ENCODE results near the gene EML6.

The EML6 gene

GRCh38 chr2:54947646-54948045, 224.2 kb downstream of the EML6 start:
- no peak overlapping the region for H3K9ac ChIP-seq (ENCODE audit: low read length)
- no peaks in the 10 kb centered on the region for H3K79me2 ChIP-seq (ENCODE audit: low read length)
- no peaks in the 10 kb centered on the region for H3K27me3 ChIP-seq (ENCODE audit: low read depth, low read length)
- no peak overlapping the region for H3K4me2 ChIP-seq (ENCODE audit: low read length)
- no peaks in the 10 kb centered on the region for H3K4me1 ChIP-seq (ENCODE audit: low read length)
- H4K20me1 ChIP-seq (ENCODE audit: insufficient read depth, low read length), result no peaks in the 10 kb centered on the region
- no peak overlapping the region for H3K4me3 ChIP-seq (ENCODE audit: low read length)
- no peak overlapping the region for H3K27ac ChIP-seq (ENCODE audit: low read length)
- TF ChIP-seq CTCF (IDR thresholded peaks at IDR 0.05; ENCODE audit: low read depth, low read length) (no peak), EZH2phosphoT487 (IDR thresholded peaks at IDR 0.05; ENCODE audit: low read depth) (no peak)
- no peaks in the 10 kb centered on the region for H3K36me3 ChIP-seq (replicated peaks; ENCODE audit: low read depth, low read length)
- no peaks in the 10 kb centered on the region for H3K9me3 ChIP-seq (ENCODE audit: insufficient read depth, low read length)
- no peak overlapping the region for H2AFZ ChIP-seq (ENCODE audit: low read depth, low read length)

GRCh38 chr2:54948120-54948519, 224.7 kb downstream of the EML6 start:
- Histone ChIP-seq H4K20me1 (ENCODE audit: insufficient read depth, low read length) (no peaks in the 10 kb centered on the region), H3K79me2 (ENCODE audit: low read length) (no peaks in the 10 kb centered on the region), H3K9ac (ENCODE audit: low read length) (no peak overlapping the region), H3K9me3 (ENCODE audit: insufficient read depth, low read length) (no peaks in the 10 kb centered on the region), H3K4me2 (ENCODE audit: low read length) (no peak overlapping the region), H3K36me3 (replicated peaks; ENCODE audit: low read depth, low read length) (no peaks in the 10 kb centered on the region), H3K4me3 (ENCODE audit: low read length) (no peak overlapping the region), H2AFZ (ENCODE audit: low read depth, low read length) (no peak overlapping the region), H3K27ac (ENCODE audit: low read length) (no peak overlapping the region), H3K4me1 (ENCODE audit: low read length) (no peaks in the 10 kb centered on the region), H3K27me3 (ENCODE audit: low read depth, low read length) (no peaks in the 10 kb centered on the region)
- TF ChIP-seq EZH2phosphoT487 (IDR thresholded peaks at IDR 0.05; ENCODE audit: low read depth), result no peak
- no peak for TF ChIP-seq CTCF (IDR thresholded peaks at IDR 0.05; ENCODE audit: low read depth, low read length)

GRCh38 chr2:54949431-54949830, 226.0 kb downstream of the EML6 start:
- Histone ChIP-seq H3K9me3 (ENCODE audit: insufficient read depth, low read length) (no peaks in the 10 kb centered on the region), H3K27ac (ENCODE audit: low read length) (no peak overlapping the region), H3K4me3 (ENCODE audit: low read length) (no peak overlapping the region), H3K9ac (ENCODE audit: low read length) (no peak overlapping the region), H3K79me2 (ENCODE audit: low read length) (no peaks in the 10 kb centered on the region), H3K27me3 (ENCODE audit: low read depth, low read length) (no peaks in the 10 kb centered on the region), H2AFZ (ENCODE audit: low read depth, low read length) (no peak overlapping the region), H3K36me3 (replicated peaks; ENCODE audit: low read depth, low read length) (no peaks in the 10 kb centered on the region), H3K4me2 (ENCODE audit: low read length) (no peak overlapping the region), H3K4me1 (ENCODE audit: low read length) (no peaks in the 10 kb centered on the region), H4K20me1 (ENCODE audit: insufficient read depth, low read length) (no peaks in the 10 kb centered on the region)
- no peak for TF ChIP-seq CTCF (IDR thresholded peaks at IDR 0.05; ENCODE audit: low read depth, low read length)

GRCh38 chr2:54950811-54951210, 227.3 kb downstream of the EML6 start:
- TF ChIP-seq EZH2phosphoT487 (IDR thresholded peaks at IDR 0.05; ENCODE audit: low read depth) (no peak), CTCF (IDR thresholded peaks at IDR 0.05; ENCODE audit: low read depth, low read length) (no peak)
- Histone ChIP-seq H3K27ac (ENCODE audit: low read length) (no peak overlapping the region), H3K9ac (ENCODE audit: low read length) (no peak overlapping the region), H3K27me3 (ENCODE audit: low read depth, low read length) (no peaks in the 10 kb centered on the region), H3K4me1 (ENCODE audit: low read length) (no peaks in the 10 kb centered on the region), H3K4me3 (ENCODE audit: low read length) (no peak overlapping the region), H3K79me2 (ENCODE audit: low read length) (no peaks in the 10 kb centered on the region), H3K36me3 (replicated peaks; ENCODE audit: low read depth, low read length) (no peaks in the 10 kb centered on the region), H2AFZ (ENCODE audit: low read depth, low read length) (no peak overlapping the region), H4K20me1 (ENCODE audit: insufficient read depth, low read length) (no peaks in the 10 kb centered on the region), H3K4me2 (ENCODE audit: low read length) (no peak overlapping the region), H3K9me3 (ENCODE audit: insufficient read depth, low read length) (no peaks in the 10 kb centered on the region)
